ENCODE results near the gene PDZD7. TPM values are rescaled to one million over a fixed set of nuclear protein-coding genes. Genes with fewer than 3 reads are reported as not detected.

Gene PDZD7
- total and polyA plus RNA-seq, 9 of the 15 experiments (the other 6 are each of a cell fraction or from before 2014, with no cell fraction given), result 0.04 to 0.24 (median 0.08) TPM; not detected in 3

DNA sequence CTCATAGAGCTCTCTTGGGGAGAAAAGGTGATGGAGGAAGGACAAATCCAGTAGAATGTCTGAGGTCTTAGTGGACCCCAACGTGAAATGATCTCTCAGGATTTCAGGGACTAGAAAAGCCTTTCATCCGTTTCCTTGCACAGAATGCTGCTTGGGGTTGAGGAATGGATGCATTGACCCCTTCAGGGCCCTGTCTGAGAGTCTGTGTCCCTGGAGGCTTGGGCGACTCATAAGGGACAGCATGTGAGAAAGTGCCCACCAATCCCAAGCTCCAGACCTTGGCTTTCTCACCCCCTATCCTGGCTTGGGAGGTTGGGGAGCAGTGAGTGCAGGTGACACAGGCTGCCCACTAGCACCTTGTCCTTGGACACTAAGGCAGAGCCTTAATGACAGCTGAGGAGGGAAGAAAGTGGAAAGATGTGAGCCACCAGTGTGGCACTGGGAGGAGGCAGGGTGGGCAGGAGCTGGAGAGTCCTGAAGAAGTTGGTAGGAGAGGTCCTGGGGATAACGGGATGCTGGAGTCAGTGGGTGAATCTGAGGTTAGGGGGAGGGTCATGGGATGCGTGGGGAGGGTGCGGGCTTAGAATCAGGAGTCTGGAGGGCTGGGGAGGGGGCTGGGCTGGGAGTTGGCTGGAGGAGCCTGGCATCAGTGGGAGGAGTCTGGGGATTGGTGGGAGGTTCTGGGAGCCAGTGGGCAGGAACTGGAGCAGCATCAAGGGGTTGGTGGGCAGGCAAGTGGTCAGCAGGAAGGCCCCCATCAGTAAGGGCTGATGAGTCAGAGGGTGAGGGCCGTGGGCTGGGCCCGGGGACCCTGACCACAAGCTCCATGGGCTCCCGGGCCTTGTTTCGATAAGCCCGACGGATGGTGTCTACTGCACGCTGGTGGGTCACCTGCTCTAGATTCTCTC, 22.8 kb downstream of the PDZD7 start:
- no peak for ATAC-seq
- Histone ChIP-seq H3K9ac (ENCODE audit: insufficient read depth in 1 of 2, low read depth in 2 of 2, low read length in 2 of 2) (peak overlapping the region in 1 of 2 experiments; percentile 45; a peak in 2 of 4 replicates), H3K4me1 (replicated peaks in 1 of 2; ENCODE audit: control insufficient read depth in 2 of 2, insufficient read depth in 2 of 2, low read length in 2 of 2) (peaks cover 14 to 54% of the 10 kb centered on the region in 2 experiments; a peak in 4 of 5 replicates), H3K9me1 (ENCODE audit: control insufficient read depth, insufficient read depth, low read length) (no peaks in the 10 kb centered on the region), H3K9me3 (replicated peaks; ENCODE audit: control insufficient read depth, insufficient read depth, low read depth, low read length) (no peaks in the 10 kb centered on the region), H2AFZ (ENCODE audit: low read depth, low read length) (no peak overlapping the region), H3K4me2 (ENCODE audit: insufficient read depth, low read length) (no peak overlapping the region), H3K4me3 (no peak overlapping the region), H3K79me2 (ENCODE audit: control insufficient read depth, insufficient read depth, low read length) (peaks cover under 1% of the 10 kb centered on the region; the same call in 1 of the 3 replicates), H3K36me3 (ENCODE audit: control insufficient read depth, insufficient read depth, low read length) (peaks cover 33% of the 10 kb centered on the region; the same call in 2 of the 3 replicates), H3K27ac (ENCODE audit: extremely low read depth, low read depth, low read length) (no peak overlapping the region), H4K20me1 (replicated peaks; ENCODE audit: control insufficient read depth, insufficient read depth, low read length) (no peaks in the 10 kb centered on the region), H3K27me3 (ENCODE audit: control insufficient read depth in 2 of 2, insufficient read depth in 2 of 2, low read length in 2 of 2) (no peaks in the 10 kb centered on the region)
- ChIA-PET POLR2A (interaction anchor here (0.7 to 1.5 kb wide), 3 partner anchors 14 to 1701 kb away, joined by 3 read pairs; no protein-coding TSS in a partner anchor), CTCF (ENCODE audit: low intra/inter-chr PET ratio) (no interaction called here)
- no peak for DNase-seq (ENCODE audit: extremely low read depth in 1 of 4, low spot score in 3 of 4)
- 55% methylated on average over 10 of the region's 13 CpGs for WGBS (ENCODE audit: insufficient coverage, low coverage, missing lambda C conversion rate)
- no TSS peak for BruUV-seq (replicated peaks)
- no peak for FAIRE-seq
- no peak for TF ChIP-seq RNF2 (IDR thresholded peaks at IDR 0.05)
- no peak for TF ChIP-seq DMBX1 (CRISPR knock-in tag; IDR thresholded peaks at IDR 0.05; ENCODE audit: borderline replicate concordance)
- TF ChIP-seq, protein P1, sequence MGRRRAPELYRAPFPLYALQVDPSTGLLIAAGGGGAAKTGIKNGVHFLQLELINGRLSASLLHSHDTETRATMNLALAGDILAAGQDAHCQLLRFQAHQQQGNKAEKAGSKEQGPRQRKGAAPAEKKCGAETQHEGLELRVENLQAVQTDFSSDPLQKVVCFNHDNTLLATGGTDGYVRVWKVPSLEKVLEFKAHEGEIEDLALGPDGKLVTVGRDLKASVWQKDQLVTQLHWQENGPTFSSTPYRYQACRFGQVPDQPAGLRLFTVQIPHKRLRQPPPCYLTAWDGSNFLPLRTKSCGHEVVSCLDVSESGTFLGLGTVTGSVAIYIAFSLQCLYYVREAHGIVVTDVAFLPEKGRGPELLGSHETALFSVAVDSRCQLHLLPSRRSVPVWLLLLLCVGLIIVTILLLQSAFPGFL (CRISPR knock-in tag; IDR thresholded peaks at IDR 0.05), result no peak
- TF ChIP-seq, protein P2, sequence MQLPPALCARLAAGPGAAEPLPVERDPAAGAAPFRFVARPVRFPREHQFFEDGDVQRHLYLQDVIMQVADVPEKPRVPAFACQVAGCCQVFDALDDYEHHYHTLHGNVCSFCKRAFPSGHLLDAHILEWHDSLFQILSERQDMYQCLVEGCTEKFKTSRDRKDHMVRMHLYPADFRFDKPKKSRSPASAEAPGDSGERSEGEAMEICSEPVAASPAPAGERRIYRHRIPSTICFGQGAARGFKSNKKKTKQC (CRISPR knock-in tag; IDR thresholded peaks at IDR 0.05), result no peak
- no peak for TF ChIP-seq ZNF79 (CRISPR knock-in tag; IDR thresholded peaks at IDR 0.05; ENCODE audit: low read depth)
- peak; percentile 57 for TF ChIP-seq SUPT5H (IDR thresholded peaks at IDR 0.05)
- no peak for TF ChIP-seq ATF1 (CRISPR knock-in tag; IDR thresholded peaks at IDR 0.05)
- TF ChIP-seq ATF1 (tag; IDR thresholded peaks at IDR 0.05), result no peak
- TF ChIP-seq POLR2G (IDR thresholded peaks at IDR 0.05; ENCODE audit: low read depth, low read length), result 0 out of 2 replicates have a peak, but pooled peaks have one; percentile 25
- TF ChIP-seq ARID2 (IDR thresholded peaks at IDR 0.05), result no peak
- TF ChIP-seq, protein P3, sequence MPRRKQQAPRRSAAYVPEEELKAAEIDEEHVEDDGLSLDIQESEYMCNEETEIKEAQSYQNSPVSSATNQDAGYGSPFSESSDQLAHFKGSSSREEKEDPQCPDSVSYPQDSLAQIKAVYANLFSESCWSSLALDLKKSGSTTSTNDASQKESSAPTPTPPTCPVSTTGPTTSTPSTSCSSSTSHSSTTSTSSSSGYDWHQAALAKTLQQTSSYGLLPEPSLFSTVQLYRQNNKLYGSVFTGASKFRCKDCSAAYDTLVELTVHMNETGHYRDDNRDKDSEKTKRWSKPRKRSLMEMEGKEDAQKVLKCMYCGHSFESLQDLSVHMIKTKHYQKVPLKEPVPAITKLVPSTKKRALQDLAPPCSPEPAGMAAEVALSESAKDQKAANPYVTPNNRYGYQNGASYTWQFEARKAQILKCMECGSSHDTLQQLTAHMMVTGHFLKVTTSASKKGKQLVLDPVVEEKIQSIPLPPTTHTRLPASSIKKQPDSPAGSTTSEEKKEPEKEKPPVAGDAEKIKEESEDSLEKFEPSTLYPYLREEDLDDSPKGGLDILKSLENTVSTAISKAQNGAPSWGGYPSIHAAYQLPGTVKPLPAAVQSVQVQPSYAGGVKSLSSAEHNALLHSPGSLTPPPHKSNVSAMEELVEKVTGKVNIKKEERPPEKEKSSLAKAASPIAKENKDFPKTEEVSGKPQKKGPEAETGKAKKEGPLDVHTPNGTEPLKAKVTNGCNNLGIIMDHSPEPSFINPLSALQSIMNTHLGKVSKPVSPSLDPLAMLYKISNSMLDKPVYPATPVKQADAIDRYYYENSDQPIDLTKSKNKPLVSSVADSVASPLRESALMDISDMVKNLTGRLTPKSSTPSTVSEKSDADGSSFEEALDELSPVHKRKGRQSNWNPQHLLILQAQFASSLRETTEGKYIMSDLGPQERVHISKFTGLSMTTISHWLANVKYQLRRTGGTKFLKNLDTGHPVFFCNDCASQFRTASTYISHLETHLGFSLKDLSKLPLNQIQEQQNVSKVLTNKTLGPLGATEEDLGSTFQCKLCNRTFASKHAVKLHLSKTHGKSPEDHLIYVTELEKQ (CRISPR knock-in tag; IDR thresholded peaks at IDR 0.05), result no peak
- no peak for TF ChIP-seq ZNF785 (CRISPR knock-in tag; IDR thresholded peaks at IDR 0.05)
- TF ChIP-seq, protein P4, sequence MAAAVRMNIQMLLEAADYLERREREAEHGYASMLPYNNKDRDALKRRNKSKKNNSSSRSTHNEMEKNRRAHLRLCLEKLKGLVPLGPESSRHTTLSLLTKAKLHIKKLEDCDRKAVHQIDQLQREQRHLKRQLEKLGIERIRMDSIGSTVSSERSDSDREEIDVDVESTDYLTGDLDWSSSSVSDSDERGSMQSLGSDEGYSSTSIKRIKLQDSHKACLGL (CRISPR knock-in tag; IDR thresholded peaks at IDR 0.05; ENCODE audit: borderline replicate concordance, poor library complexity, severe bottlenecking), result no peak
- intact Hi-C loops (cut with micrococcal nuclease) (no loop called here), in situ Hi-C loops (cut with MboI) (no loop called here)
